K562 (cell line): Measurements from ENCODE around the gene COL26A1. TPM values are rescaled to one million over a fixed set of nuclear protein-coding genes. Genes with fewer than 3 reads are reported as not detected.

ENCODE experiments used
- CBFB ChIP-seq: sonication (generic); formaldehyde crosslinking; IDR thresholded peaks from 2 replicates; pipeline ENCODE4 v1.4.0; 2020; ENCODE audit warnings: mild to moderate bottlenecking, missing genetic modification reagents
- MAZ ChIP-seq, 2 experiments: fragments of 450-650 bp in 1 of 2; sonication (generic) in 1 of 2; formaldehyde crosslinking; IDR thresholded peaks in 1 of 2; conservative IDR thresholded peaks in 1 of 2; 2 replicates each; pipeline versions ENCODE4 v1.4.0 to v1.5.0; 2020; ENCODE audit warnings: mild to moderate bottlenecking in 1 of 2, missing genetic modification reagents in 1 of 2
- polyA plus RNA-seq, 8 experiments: library from polyadenylated mRNA; depleted of rRNA in 4 of 8; stranded (reverse) in 5 of 8; unstranded in 3 of 8; fragments of >200 nt; fragmentation: Nextera tagmentation in 2 of 8; fragmentation: Illumina TruSeq in 1 of 8; extraction: Ambion mirVana in 2 of 8; extraction: Trizol in 1 of 8; gene quantifications; 2 replicates each; pipeline versions ENCODE4 v1.2.1 to v1.2.3, GENCODE V29; 2011 to 2014; ENCODE audit warnings: inconsistent platforms in 1 of 8, missing spikeins in 1 of 8
- total RNA-seq, 7 experiments: library from RNA; depleted of rRNA in 6 of 7; stranded (reverse); fragments of >200 nt in 6 of 7; fragmentation: Illumina TruSeq in 2 of 7; extraction: Trizol in 2 of 7; gene quantifications; 2 replicates each; pipeline versions ENCODE4 v1.2.1 to v1.2.3, GENCODE V29; 2011 to 2021; ENCODE audit warnings: low replicate concordance in 1 of 7
- TF ChIP-seq, protein P1 (sequence below): sonication (generic); formaldehyde crosslinking; IDR thresholded peaks from 2 replicates; pipeline ENCODE4 v1.8.0; 2023; ENCODE audit warnings: mild to moderate bottlenecking, missing genetic modification reagents
- TF ChIP-seq, protein P2 (sequence below), 2 experiments: fragments of 450-650 bp in 1 of 2; IDR thresholded peaks; 2 replicates each; pipeline ENCODE4 v1.6.1; 2011 to 2017; ENCODE audit warnings: low read depth in 2 of 2, antibody characterized with exemption in 1 of 2, borderline replicate concordance in 1 of 2, low read length in 1 of 2, mild to moderate bottlenecking in 1 of 2, mixed read lengths in 1 of 2; ENCODE audit not compliant: control insufficient read depth in 1 of 2
- TF ChIP-seq, protein P3 (sequence below): sonication (generic); formaldehyde crosslinking; IDR thresholded peaks from 2 replicates; pipeline ENCODE4 v1.9.0; 2022; ENCODE audit warnings: mild to moderate bottlenecking, missing genetic modification reagents
- TF ChIP-seq, protein P4 (sequence below): fragments of 450-650 bp; IDR thresholded peaks from 2 replicates; pipeline ENCODE4 v1.6.1; 2016; ENCODE audit warnings: mild to moderate bottlenecking, moderate library complexity

COL26A1 gene
- total and polyA plus RNA-seq, 9 of the 15 experiments (the other 6 are each of a cell fraction or from before 2014, with no cell fraction given), result 0.04 to 0.39 (median 0.07) TPM; not detected in 5

DNA sequence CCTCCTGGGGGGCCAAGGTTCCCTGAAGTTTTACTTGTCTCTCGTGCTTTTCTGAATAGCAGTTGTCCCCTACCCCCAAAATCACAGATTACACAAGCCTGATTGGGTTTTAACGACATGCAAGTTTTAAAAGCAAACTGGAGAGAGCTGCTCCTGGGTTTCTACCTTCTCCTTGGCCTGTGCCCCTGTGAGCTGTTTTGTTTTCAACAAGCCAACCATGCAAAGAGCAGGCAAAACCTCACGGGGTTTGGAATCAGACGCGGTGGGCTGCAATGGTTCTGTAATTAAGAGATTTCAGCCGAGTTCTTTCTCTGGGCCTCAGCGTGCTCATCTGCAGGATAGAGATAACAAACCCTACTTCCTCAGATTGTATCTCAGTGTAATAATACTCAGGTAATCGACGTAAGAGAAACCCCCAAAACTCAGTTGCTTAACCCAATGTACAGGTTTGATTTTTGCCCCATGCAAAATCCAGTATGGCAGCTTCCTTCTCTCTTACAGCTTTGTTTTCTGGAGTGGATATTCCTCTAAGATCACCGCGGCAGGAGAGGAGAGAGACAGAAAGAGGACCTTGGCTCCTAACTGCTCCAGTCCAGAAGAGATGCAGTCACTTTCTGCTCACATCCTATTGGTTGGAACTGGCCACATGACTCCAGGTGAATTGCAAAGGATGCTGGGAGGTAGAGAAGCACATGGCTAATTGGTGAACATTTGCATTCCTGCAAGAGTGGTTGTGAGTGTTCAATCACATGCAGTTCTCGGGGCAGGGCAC, 224.4 kb downstream of the COL26A1 start (continued):
- TF ChIP-seq, protein P1, sequence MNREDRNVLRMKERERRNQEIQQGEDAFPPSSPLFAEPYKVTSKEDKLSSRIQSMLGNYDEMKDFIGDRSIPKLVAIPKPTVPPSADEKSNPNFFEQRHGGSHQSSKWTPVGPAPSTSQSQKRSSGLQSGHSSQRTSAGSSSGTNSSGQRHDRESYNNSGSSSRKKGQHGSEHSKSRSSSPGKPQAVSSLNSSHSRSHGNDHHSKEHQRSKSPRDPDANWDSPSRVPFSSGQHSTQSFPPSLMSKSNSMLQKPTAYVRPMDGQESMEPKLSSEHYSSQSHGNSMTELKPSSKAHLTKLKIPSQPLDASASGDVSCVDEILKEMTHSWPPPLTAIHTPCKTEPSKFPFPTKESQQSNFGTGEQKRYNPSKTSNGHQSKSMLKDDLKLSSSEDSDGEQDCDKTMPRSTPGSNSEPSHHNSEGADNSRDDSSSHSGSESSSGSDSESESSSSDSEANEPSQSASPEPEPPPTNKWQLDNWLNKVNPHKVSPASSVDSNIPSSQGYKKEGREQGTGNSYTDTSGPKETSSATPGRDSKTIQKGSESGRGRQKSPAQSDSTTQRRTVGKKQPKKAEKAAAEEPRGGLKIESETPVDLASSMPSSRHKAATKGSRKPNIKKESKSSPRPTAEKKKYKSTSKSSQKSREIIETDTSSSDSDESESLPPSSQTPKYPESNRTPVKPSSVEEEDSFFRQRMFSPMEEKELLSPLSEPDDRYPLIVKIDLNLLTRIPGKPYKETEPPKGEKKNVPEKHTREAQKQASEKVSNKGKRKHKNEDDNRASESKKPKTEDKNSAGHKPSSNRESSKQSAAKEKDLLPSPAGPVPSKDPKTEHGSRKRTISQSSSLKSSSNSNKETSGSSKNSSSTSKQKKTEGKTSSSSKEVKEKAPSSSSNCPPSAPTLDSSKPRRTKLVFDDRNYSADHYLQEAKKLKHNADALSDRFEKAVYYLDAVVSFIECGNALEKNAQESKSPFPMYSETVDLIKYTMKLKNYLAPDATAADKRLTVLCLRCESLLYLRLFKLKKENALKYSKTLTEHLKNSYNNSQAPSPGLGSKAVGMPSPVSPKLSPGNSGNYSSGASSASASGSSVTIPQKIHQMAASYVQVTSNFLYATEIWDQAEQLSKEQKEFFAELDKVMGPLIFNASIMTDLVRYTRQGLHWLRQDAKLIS, result no peak
- no peak for TF ChIP-seq CBFB (CRISPR knock-in tag)
- TF ChIP-seq, protein P2, sequence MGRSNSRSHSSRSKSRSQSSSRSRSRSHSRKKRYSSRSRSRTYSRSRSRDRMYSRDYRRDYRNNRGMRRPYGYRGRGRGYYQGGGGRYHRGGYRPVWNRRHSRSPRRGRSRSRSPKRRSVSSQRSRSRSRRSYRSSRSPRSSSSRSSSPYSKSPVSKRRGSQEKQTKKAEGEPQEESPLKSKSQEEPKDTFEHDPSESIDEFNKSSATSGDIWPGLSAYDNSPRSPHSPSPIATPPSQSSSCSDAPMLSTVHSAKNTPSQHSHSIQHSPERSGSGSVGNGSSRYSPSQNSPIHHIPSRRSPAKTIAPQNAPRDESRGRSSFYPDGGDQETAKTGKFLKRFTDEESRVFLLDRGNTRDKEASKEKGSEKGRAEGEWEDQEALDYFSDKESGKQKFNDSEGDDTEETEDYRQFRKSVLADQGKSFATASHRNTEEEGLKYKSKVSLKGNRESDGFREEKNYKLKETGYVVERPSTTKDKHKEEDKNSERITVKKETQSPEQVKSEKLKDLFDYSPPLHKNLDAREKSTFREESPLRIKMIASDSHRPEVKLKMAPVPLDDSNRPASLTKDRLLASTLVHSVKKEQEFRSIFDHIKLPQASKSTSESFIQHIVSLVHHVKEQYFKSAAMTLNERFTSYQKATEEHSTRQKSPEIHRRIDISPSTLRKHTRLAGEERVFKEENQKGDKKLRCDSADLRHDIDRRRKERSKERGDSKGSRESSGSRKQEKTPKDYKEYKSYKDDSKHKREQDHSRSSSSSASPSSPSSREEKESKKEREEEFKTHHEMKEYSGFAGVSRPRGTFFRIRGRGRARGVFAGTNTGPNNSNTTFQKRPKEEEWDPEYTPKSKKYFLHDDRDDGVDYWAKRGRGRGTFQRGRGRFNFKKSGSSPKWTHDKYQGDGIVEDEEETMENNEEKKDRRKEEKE (IDR thresholded peaks at IDR 0.05; ENCODE audit: borderline replicate concordance in 1 of 2, control insufficient read depth in 1 of 2, low read depth in 2 of 2, low read length in 1 of 2), result no peak
- TF ChIP-seq MAZ (CRISPR knock-in tag; conservative IDR thresholded peaks at IDR 0.05 in 1 of 2, IDR thresholded peaks at IDR 0.05 in 1 of 2), result no peak
- TF ChIP-seq, protein P3, sequence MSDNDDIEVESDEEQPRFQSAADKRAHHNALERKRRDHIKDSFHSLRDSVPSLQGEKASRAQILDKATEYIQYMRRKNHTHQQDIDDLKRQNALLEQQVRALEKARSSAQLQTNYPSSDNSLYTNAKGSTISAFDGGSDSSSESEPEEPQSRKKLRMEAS (CRISPR knock-in tag), result 0 out of 2 replicates have a peak, but pooled peaks have one; percentile 27
- TF ChIP-seq, protein P4, sequence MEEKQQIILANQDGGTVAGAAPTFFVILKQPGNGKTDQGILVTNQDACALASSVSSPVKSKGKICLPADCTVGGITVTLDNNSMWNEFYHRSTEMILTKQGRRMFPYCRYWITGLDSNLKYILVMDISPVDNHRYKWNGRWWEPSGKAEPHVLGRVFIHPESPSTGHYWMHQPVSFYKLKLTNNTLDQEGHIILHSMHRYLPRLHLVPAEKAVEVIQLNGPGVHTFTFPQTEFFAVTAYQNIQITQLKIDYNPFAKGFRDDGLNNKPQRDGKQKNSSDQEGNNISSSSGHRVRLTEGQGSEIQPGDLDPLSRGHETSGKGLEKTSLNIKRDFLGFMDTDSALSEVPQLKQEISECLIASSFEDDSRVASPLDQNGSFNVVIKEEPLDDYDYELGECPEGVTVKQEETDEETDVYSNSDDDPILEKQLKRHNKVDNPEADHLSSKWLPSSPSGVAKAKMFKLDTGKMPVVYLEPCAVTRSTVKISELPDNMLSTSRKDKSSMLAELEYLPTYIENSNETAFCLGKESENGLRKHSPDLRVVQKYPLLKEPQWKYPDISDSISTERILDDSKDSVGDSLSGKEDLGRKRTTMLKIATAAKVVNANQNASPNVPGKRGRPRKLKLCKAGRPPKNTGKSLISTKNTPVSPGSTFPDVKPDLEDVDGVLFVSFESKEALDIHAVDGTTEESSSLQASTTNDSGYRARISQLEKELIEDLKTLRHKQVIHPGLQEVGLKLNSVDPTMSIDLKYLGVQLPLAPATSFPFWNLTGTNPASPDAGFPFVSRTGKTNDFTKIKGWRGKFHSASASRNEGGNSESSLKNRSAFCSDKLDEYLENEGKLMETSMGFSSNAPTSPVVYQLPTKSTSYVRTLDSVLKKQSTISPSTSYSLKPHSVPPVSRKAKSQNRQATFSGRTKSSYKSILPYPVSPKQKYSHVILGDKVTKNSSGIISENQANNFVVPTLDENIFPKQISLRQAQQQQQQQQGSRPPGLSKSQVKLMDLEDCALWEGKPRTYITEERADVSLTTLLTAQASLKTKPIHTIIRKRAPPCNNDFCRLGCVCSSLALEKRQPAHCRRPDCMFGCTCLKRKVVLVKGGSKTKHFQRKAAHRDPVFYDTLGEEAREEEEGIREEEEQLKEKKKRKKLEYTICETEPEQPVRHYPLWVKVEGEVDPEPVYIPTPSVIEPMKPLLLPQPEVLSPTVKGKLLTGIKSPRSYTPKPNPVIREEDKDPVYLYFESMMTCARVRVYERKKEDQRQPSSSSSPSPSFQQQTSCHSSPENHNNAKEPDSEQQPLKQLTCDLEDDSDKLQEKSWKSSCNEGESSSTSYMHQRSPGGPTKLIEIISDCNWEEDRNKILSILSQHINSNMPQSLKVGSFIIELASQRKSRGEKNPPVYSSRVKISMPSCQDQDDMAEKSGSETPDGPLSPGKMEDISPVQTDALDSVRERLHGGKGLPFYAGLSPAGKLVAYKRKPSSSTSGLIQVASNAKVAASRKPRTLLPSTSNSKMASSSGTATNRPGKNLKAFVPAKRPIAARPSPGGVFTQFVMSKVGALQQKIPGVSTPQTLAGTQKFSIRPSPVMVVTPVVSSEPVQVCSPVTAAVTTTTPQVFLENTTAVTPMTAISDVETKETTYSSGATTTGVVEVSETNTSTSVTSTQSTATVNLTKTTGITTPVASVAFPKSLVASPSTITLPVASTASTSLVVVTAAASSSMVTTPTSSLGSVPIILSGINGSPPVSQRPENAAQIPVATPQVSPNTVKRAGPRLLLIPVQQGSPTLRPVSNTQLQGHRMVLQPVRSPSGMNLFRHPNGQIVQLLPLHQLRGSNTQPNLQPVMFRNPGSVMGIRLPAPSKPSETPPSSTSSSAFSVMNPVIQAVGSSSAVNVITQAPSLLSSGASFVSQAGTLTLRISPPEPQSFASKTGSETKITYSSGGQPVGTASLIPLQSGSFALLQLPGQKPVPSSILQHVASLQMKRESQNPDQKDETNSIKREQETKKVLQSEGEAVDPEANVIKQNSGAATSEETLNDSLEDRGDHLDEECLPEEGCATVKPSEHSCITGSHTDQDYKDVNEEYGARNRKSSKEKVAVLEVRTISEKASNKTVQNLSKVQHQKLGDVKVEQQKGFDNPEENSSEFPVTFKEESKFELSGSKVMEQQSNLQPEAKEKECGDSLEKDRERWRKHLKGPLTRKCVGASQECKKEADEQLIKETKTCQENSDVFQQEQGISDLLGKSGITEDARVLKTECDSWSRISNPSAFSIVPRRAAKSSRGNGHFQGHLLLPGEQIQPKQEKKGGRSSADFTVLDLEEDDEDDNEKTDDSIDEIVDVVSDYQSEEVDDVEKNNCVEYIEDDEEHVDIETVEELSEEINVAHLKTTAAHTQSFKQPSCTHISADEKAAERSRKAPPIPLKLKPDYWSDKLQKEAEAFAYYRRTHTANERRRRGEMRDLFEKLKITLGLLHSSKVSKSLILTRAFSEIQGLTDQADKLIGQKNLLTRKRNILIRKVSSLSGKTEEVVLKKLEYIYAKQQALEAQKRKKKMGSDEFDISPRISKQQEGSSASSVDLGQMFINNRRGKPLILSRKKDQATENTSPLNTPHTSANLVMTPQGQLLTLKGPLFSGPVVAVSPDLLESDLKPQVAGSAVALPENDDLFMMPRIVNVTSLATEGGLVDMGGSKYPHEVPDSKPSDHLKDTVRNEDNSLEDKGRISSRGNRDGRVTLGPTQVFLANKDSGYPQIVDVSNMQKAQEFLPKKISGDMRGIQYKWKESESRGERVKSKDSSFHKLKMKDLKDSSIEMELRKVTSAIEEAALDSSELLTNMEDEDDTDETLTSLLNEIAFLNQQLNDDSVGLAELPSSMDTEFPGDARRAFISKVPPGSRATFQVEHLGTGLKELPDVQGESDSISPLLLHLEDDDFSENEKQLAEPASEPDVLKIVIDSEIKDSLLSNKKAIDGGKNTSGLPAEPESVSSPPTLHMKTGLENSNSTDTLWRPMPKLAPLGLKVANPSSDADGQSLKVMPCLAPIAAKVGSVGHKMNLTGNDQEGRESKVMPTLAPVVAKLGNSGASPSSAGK, result peak; percentile 90
